ENCODE data around the gene PLEKHA7. TPM values are rescaled to one million over a fixed set of nuclear protein-coding genes. Genes with fewer than 3 reads are reported as not detected.

PLEKHA7 gene
- total and polyA plus RNA-seq, 2 of the 4 experiments (the other 2 are of a cell fraction), result 0.12 TPM; not detected in 1

DNA sequence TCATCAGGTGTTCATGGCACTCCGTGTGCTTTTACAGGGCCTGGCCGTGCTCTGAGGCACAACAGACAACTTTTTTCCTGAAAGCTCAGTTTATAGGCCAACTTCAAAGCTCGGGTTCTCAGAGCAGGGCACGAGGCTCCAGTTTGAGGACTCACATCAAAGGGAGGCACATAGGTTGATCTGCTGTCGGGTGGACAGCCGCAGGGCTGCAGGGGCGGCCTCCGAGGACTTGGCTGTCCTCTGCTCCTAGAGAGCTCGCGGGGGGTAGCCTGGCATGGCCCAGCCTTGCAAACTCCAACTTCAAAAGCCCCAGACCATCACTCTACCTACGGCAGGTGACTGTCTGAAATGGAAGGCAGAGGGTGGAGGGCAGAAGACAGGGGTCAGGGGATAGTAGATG lies 244.2 kb downstream of the PLEKHA7 start:
- H3K18ac ChIP-seq (ENCODE audit: low read depth, low read length), result no peak overlapping the region
- no peak overlapping the region for H4K8ac ChIP-seq (ENCODE audit: low read depth in 2 of 2, low read length in 2 of 2)
- H3K9me1 ChIP-seq (ENCODE audit: insufficient read depth, low read length), result no peaks in the 10 kb centered on the region
- no TSS peak for BruUV-seq (replicated peaks)
- H2AFZ ChIP-seq (replicated peaks; ENCODE audit: low read length, poor library complexity), result no peak overlapping the region
- TF ChIP-seq, protein P1, sequence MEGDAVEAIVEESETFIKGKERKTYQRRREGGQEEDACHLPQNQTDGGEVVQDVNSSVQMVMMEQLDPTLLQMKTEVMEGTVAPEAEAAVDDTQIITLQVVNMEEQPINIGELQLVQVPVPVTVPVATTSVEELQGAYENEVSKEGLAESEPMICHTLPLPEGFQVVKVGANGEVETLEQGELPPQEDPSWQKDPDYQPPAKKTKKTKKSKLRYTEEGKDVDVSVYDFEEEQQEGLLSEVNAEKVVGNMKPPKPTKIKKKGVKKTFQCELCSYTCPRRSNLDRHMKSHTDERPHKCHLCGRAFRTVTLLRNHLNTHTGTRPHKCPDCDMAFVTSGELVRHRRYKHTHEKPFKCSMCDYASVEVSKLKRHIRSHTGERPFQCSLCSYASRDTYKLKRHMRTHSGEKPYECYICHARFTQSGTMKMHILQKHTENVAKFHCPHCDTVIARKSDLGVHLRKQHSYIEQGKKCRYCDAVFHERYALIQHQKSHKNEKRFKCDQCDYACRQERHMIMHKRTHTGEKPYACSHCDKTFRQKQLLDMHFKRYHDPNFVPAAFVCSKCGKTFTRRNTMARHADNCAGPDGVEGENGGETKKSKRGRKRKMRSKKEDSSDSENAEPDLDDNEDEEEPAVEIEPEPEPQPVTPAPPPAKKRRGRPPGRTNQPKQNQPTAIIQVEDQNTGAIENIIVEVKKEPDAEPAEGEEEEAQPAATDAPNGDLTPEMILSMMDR (conservative IDR thresholded peaks at IDR 0.05; ENCODE audit: low read depth, low read length), result no peak
- TF ChIP-seq MAZ (IDR thresholded peaks at IDR 0.05; ENCODE audit: borderline replicate concordance, low read depth, low read length) (no peak), RAD21 (IDR thresholded peaks at IDR 0.05; ENCODE audit: low read length) (no peak), RCOR1 (IDR thresholded peaks at IDR 0.05; ENCODE audit: insufficient replicate concordance, low read length) (no peak), BHLHE40 (IDR thresholded peaks at IDR 0.05; ENCODE audit: low read depth, low read length) (no peak), POLR2A (IDR thresholded peaks at IDR 0.05; ENCODE audit: low read depth, low read length) (no peak), RFX5 (IDR thresholded peaks at IDR 0.05; ENCODE audit: low read depth, low read length) (no peak), FOS (IDR thresholded peaks at IDR 0.05; ENCODE audit: low read depth, low read length) (no peak), CHD1 (IDR thresholded peaks at IDR 0.05; ENCODE audit: low read depth, low read length) (no peak), MAFK (IDR thresholded peaks at IDR 0.05; ENCODE audit: low read depth, low read length) (no peak), CEBPB (IDR thresholded peaks at IDR 0.05; ENCODE audit: low read depth, low read length) (no peak), NFE2L2 (IDR thresholded peaks at IDR 0.05; ENCODE audit: low read depth, low read length) (no peak), SMC3 (IDR thresholded peaks at IDR 0.05; ENCODE audit: low read depth, low read length) (no peak)
- TF ChIP-seq, protein P2, sequence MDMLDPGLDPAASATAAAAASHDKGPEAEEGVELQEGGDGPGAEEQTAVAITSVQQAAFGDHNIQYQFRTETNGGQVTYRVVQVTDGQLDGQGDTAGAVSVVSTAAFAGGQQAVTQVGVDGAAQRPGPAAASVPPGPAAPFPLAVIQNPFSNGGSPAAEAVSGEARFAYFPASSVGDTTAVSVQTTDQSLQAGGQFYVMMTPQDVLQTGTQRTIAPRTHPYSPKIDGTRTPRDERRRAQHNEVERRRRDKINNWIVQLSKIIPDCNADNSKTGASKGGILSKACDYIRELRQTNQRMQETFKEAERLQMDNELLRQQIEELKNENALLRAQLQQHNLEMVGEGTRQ (IDR thresholded peaks at IDR 0.05; ENCODE audit: low read depth, low read length), result no peak
- TF ChIP-seq, protein P3, sequence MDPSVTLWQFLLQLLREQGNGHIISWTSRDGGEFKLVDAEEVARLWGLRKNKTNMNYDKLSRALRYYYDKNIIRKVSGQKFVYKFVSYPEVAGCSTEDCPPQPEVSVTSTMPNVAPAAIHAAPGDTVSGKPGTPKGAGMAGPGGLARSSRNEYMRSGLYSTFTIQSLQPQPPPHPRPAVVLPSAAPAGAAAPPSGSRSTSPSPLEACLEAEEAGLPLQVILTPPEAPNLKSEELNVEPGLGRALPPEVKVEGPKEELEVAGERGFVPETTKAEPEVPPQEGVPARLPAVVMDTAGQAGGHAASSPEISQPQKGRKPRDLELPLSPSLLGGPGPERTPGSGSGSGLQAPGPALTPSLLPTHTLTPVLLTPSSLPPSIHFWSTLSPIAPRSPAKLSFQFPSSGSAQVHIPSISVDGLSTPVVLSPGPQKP (IDR thresholded peaks at IDR 0.05; ENCODE audit: borderline replicate concordance, low read depth, low read length), result no peak
- ATAC-seq (ENCODE audit: low read depth), result no peak
- H3K23ac ChIP-seq (ENCODE audit: low read depth, low read length), result no peak overlapping the region
- H3K4me3 ChIP-seq (ENCODE audit: insufficient read depth, low read depth, low read length), result no peak overlapping the region
- no peak overlapping the region for H2BK15ac ChIP-seq (ENCODE audit: low read depth, low read length)
- no peak overlapping the region for H2BK5ac ChIP-seq (ENCODE audit: low read depth, low read length, poor library complexity, severe bottlenecking)
- no peak overlapping the region for H3K9ac ChIP-seq (ENCODE audit: low read depth, low read length)
- H3K27me3 ChIP-seq (ENCODE audit: control insufficient read depth, insufficient read depth, low read length), result peaks cover 49% of the 10 kb centered on the region
- no peak overlapping the region for H3K14ac ChIP-seq (replicated peaks; ENCODE audit: low read depth, low read length)
- no peak overlapping the region for H2AK9ac ChIP-seq (replicated peaks; ENCODE audit: low read depth, low read length, poor library complexity)
- H3K36me3 ChIP-seq (ENCODE audit: control insufficient read depth, insufficient read depth, low read length), result no peaks in the 10 kb centered on the region
- intact Hi-C loops (cut with micrococcal nuclease) (no loop called here), in situ Hi-C loops (cut with MboI; ENCODE audit: low sequenced_read_pairs) (no loop called here), dilution Hi-C loops (cut with HindIII; ENCODE audit: low sequenced_read_pairs, unreplicated experiment) (no loop called here)
- ChIA-PET POLR2A (ENCODE audit: unreplicated experiment) (no interaction called here), CTCF (interaction anchor here (1.0 kb wide), 1 partner anchor 16 kb away, joined by 3 read pairs; no protein-coding TSS in a partner anchor)
- H4K91ac ChIP-seq (ENCODE audit: insufficient read depth, low read depth, low read length), result no peak overlapping the region
- DNase-seq, result no peak
- no peaks in the 10 kb centered on the region for H4K20me1 ChIP-seq (ENCODE audit: insufficient read depth, low read length)
- H3K4me1 ChIP-seq (ENCODE audit: control insufficient read depth, insufficient read depth, low read length), result no peaks in the 10 kb centered on the region
- no peaks in the 10 kb centered on the region for H3K79me1 ChIP-seq (ENCODE audit: low read depth in 1 of 2, low read length in 2 of 2)
- no peak overlapping the region for H2BK120ac ChIP-seq (ENCODE audit: low read depth, low read length)
- no peak overlapping the region for H3K56ac ChIP-seq (ENCODE audit: extremely low read depth, insufficient read depth, low read length)
- H2BK20ac ChIP-seq (ENCODE audit: low read depth, low read length), result no peak overlapping the region
- H2AK5ac ChIP-seq (ENCODE audit: low read depth, low read length), result no peak overlapping the region
- H4K5ac ChIP-seq (ENCODE audit: low read depth, low read length), result no peak overlapping the region
- H3K4ac ChIP-seq (ENCODE audit: low read depth, low read length), result no peak overlapping the region
- no peak overlapping the region for H3K27ac ChIP-seq (ENCODE audit: insufficient read depth, low read length)
- no peaks in the 10 kb centered on the region for H3K9me3 ChIP-seq (ENCODE audit: control insufficient read depth, insufficient read depth, low read length)
- WGBS, 2 experiments (ENCODE audit: extremely low coverage in 2 of 2, insufficient read length in 1 of 2), result 44% methylated on average over 3 of the region's 11 CpGs; no CpG with 5 or more reads in 1 of the 2 experiments
- H3K4me2 ChIP-seq (ENCODE audit: low read depth, low read length), result no peak overlapping the region
